ENCODE results near the gene FGF4.

FGF4 gene

DNA sequence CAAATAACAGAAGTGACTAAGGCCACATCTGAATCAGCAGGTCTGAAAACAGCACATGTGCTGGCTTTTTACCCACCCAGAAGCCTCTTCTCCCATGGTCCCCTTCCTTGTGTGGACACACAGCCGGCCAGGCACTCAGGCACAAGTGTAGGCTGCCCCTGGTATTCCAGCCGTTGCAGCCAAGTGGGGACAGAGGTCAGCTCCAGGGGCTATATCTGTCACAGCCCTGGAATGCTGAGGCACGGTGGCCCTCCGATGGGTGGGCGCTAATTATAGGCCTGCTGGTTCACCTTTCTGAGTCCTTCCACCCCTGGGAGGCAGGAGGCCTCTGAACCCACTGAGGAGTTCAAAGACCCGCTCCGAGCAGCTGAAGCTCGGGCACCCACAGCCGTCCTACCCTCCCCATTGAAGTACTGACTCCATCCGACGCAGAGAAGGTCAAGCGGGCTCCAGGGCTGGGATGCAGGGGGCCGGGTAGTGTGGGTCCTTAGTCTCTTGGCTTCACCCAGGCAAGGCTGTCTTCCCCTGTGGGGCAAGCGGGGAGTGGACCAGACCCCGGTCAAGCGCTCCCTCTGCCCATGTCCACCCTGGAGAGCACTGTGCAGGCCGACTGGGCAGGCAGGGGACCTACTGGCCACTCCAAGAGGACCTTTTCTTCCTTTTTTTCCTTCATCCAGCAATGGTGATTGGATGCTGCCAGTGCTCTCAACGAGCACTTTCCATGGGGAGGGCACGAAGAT is 29.8 kb upstream of the FGF4 start:
- Histone ChIP-seq H3K36me3 (ENCODE audit: insufficient read depth, low read depth, low read length) (no peaks in the 10 kb centered on the region), H3K9ac (ENCODE audit: low read depth, low read length) (no peak overlapping the region), H3K9me3 (ENCODE audit: insufficient read depth, low read depth, low read length) (no peaks in the 10 kb centered on the region), H3K27ac (ENCODE audit: low read length) (no peak overlapping the region), H3K4me1 (ENCODE audit: insufficient read depth, low read length) (no peaks in the 10 kb centered on the region), H3K4me3 (ENCODE audit: low read length) (no peak overlapping the region), H3K27me3 (ENCODE audit: insufficient read depth, low read length) (peaks cover 20% of the 10 kb centered on the region)

DNA sequence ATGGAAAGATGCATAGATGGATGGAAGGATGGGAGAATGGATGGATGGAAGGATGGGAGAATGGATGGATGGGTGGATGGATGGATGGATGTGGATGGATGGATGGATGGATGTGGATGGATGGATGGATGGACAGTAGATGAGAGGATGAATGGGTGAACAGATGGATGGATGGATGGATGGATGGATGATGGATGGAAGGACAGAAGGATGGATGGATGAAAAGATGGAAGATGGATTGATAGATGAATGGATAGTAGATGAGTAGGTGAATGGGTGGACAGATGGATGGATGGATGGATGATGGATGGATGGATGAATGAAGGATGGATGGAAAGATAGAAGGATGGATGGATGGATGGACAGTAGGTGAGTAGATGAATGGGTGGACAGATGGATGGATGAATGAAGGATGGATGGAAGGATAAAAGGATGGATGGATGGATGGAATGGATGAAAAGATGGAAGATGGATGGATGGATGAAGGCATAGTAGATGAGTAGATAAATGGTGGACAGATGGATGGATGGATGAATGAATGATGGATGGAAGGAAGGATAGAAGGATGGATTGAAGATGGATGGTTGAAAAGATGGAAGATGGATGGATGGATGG is 28.6 kb upstream of the FGF4 start:
- H3K9me3 ChIP-seq (ENCODE audit: insufficient read depth, low read depth, low read length), result no peaks in the 10 kb centered on the region
- H3K4me3 ChIP-seq (ENCODE audit: low read length), result no peak overlapping the region
- H3K4me1 ChIP-seq (ENCODE audit: insufficient read depth, low read length), result no peaks in the 10 kb centered on the region
- no peak overlapping the region for H3K9ac ChIP-seq (ENCODE audit: low read depth, low read length)
- no peak overlapping the region for H3K27ac ChIP-seq (ENCODE audit: low read length)
- no peaks in the 10 kb centered on the region for H3K36me3 ChIP-seq (ENCODE audit: insufficient read depth, low read depth, low read length)
- peaks cover 10% of the 10 kb centered on the region for H3K27me3 ChIP-seq (ENCODE audit: insufficient read depth, low read length)

DNA sequence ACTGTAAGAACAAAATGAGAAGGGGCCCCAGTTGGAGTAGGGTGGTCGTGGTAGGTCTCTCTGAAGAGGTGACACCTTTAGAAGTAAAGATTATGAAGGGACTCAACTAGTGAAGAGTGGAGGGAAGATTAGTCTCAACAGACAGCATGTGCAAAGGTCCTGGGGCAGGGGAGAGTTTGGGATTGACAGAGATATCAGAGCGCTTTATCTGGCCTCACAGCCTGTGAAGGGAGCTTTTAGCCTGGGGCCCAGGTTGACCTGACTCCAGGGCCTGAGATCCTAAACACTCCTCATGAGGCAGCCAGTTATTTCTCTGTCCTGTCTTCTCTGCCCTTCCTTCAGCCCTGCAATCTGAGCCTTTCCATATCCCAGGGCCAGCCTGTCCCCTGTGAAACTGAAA is 27.9 kb upstream of the FGF4 start:
- H3K36me3 ChIP-seq (ENCODE audit: insufficient read depth, low read depth, low read length), result no peaks in the 10 kb centered on the region
- no peak overlapping the region for H3K4me3 ChIP-seq (ENCODE audit: low read length)
- H3K27ac ChIP-seq (ENCODE audit: low read length), result no peak overlapping the region
- no peak overlapping the region for H3K9ac ChIP-seq (ENCODE audit: low read depth, low read length)
- H3K4me1 ChIP-seq (ENCODE audit: insufficient read depth, low read length), result no peaks in the 10 kb centered on the region
- H3K27me3 ChIP-seq (ENCODE audit: insufficient read depth, low read length), result peaks cover 3% of the 10 kb centered on the region
- no peaks in the 10 kb centered on the region for H3K9me3 ChIP-seq (ENCODE audit: insufficient read depth, low read depth, low read length)

- no peak overlapping the region for H3K9ac ChIP-seq (ENCODE audit: low read depth, low read length)
- no peaks in the 10 kb centered on the region for H3K36me3 ChIP-seq (ENCODE audit: insufficient read depth, low read depth, low read length)
- no peak overlapping the region for H3K27ac ChIP-seq (ENCODE audit: low read length)
- H3K4me1 ChIP-seq (ENCODE audit: insufficient read depth, low read length), result no peaks in the 10 kb centered on the region
- H3K9me3 ChIP-seq (ENCODE audit: insufficient read depth, low read depth, low read length), result no peaks in the 10 kb centered on the region
- H3K27me3 ChIP-seq (ENCODE audit: insufficient read depth, low read length), result no peaks in the 10 kb centered on the region
- no peak overlapping the region for H3K4me3 ChIP-seq (ENCODE audit: low read length)
Measured at GRCh38 chr11:69802590-69802989, 27.4 kb upstream of the FGF4 start.

DNA sequence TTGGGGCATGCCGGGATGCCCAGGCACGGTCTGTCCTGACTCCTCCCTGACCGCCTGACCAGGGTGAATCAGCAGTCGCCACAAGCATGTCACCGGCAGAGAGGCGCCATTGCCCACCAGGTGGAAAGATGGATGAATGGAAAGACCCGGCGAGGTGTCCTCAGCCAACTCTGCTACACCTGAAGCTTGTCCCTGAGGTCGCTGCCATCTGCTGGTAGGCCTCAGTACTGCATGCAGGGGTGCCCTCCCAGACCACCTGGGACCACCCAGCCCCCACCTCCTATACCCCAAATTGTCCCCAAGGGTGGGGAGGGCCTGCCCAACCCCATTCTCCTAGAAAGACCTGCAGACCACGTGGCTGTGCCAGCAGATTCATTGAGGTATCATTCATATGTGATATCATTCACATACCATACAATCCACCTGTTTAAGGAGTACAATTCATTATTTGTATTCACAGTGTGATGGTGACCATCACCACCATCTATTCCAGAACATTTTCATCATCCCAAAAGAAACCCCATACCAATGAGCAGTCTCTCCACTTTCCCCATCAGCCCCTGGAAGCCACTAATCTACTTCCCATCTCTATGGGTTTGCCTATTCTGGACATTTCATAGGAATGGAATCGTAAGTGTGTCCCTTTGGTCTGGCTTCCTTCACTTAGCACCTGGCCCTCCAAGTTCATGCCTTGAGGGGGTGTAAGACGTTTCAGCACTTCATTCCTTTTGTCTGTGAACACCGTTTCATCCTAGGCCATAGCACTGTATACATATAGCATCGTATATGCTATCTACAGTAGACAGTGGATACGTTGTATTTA is 26.6 kb upstream of the FGF4 start:
- H3K27ac ChIP-seq (ENCODE audit: low read length), result no peak overlapping the region
- H3K27me3 ChIP-seq (ENCODE audit: insufficient read depth, low read length), result no peaks in the 10 kb centered on the region
- no peak overlapping the region for H3K4me3 ChIP-seq (ENCODE audit: low read length)
- no peaks in the 10 kb centered on the region for H3K9me3 ChIP-seq (ENCODE audit: insufficient read depth, low read depth, low read length)
- H3K9ac ChIP-seq (ENCODE audit: low read depth, low read length), result no peak overlapping the region
- no peaks in the 10 kb centered on the region for H3K36me3 ChIP-seq (ENCODE audit: insufficient read depth, low read depth, low read length)
- no peaks in the 10 kb centered on the region for H3K4me1 ChIP-seq (ENCODE audit: insufficient read depth, low read length)

DNA sequence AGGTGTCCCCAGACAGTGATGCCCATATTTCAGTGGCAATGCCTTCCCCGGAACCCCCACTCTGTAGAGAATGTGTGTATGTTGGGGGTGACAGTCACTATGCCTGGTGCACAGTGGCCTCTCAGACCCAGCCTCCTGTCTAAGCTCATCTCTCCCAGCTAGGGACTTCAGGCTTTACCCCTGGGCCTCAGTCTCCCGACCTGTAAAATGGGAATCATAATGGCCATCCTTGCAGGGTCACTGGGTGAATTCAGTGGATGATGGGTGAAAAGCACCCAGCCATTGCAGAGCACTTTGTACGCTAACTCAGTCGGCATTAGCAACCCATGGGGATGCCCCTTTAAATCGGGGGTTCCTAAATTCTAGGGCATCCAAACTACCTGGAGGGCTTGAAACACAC is 25.1 kb upstream of the FGF4 start:
- H3K36me3 ChIP-seq (ENCODE audit: insufficient read depth, low read depth, low read length), result no peaks in the 10 kb centered on the region
- no peak overlapping the region for H3K9ac ChIP-seq (ENCODE audit: low read depth, low read length)
- H3K4me3 ChIP-seq (ENCODE audit: low read length), result no peak overlapping the region
- no peaks in the 10 kb centered on the region for H3K9me3 ChIP-seq (ENCODE audit: insufficient read depth, low read depth, low read length)
- H3K27ac ChIP-seq (ENCODE audit: low read length), result no peak overlapping the region
- H3K27me3 ChIP-seq (ENCODE audit: insufficient read depth, low read length), result no peaks in the 10 kb centered on the region
- no peaks in the 10 kb centered on the region for H3K4me1 ChIP-seq (ENCODE audit: insufficient read depth, low read length)

DNA sequence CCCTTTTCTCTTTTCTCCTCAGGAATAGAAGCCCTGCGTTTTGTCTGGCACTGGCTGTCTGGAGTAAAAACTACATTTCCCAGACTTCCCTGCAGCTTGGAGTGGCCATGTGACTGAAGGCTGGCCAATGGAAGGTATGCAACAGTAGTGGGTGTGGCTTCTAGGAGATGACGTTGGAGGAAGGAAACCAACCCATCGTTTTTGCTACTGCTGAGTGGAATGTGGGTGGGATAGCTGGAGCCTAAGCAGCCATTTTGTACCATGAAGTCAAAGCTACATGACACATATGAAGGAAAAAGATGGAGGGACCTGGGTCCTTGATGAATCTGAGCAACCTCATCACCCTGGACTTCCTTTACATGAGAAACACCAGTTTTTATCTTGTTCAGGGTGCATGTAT is 24.4 kb upstream of the FGF4 start:
- no peak overlapping the region for H3K9ac ChIP-seq (ENCODE audit: low read depth, low read length)
- H3K4me1 ChIP-seq (ENCODE audit: insufficient read depth, low read length), result no peaks in the 10 kb centered on the region
- H3K27ac ChIP-seq (ENCODE audit: low read length), result no peak overlapping the region
- H3K4me3 ChIP-seq (ENCODE audit: low read length), result no peak overlapping the region
- H3K27me3 ChIP-seq (ENCODE audit: insufficient read depth, low read length), result no peaks in the 10 kb centered on the region
- H3K9me3 ChIP-seq (ENCODE audit: insufficient read depth, low read depth, low read length), result no peaks in the 10 kb centered on the region
- H3K36me3 ChIP-seq (ENCODE audit: insufficient read depth, low read depth, low read length), result no peaks in the 10 kb centered on the region

- Histone ChIP-seq H3K27me3 (ENCODE audit: insufficient read depth, low read length) (no peaks in the 10 kb centered on the region), H3K4me3 (ENCODE audit: low read length) (no peak overlapping the region), H3K9ac (ENCODE audit: low read depth, low read length) (no peak overlapping the region), H3K27ac (ENCODE audit: low read length) (no peak overlapping the region), H3K36me3 (ENCODE audit: insufficient read depth, low read depth, low read length) (no peaks in the 10 kb centered on the region), H3K4me1 (ENCODE audit: insufficient read depth, low read length) (no peaks in the 10 kb centered on the region), H3K9me3 (ENCODE audit: insufficient read depth, low read depth, low read length) (no peaks in the 10 kb centered on the region)
Measured at GRCh38 chr11:69799097-69799496, 24.0 kb upstream of the FGF4 start.

DNA sequence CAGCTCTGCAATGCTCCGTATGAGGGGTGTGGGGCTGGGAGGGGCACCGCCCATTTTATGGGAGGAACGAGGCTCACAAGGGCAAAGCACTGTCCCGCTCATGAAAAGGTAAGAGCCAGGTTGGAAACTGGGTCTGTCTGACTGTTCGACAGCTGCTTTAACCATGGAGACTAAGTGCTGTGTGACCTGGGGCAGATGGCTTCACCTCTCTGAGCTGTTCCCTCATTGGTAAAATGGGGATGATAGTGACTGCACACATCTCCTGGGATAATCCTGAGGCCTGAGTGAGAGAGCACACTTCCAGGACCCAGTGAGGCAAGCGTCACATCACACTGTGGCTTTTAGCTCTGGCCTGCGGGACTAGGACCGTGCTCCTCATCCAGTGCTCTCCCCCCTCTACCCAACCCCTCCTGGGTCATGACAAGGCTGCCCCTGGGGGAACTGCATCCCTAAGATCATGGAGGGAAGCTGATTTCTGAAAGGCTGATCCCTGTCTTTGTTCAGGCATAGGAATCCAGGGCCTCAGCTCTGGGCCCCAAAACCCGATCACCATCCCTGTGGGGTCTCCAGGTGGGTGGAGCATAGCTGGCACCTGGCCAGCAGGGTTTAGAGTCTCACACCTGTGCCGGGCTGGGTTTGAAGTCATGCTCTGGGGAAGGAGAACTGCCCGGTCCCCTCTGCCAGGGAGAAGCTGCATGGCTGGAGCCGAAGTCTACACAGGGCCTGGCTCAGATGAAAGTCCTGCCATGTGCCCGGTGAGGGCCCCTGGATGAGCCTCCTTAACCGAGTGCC is 22.8 kb upstream of the FGF4 start:
- no peak overlapping the region for H3K4me3 ChIP-seq (ENCODE audit: low read length)
- no peaks in the 10 kb centered on the region for H3K9me3 ChIP-seq (ENCODE audit: insufficient read depth, low read depth, low read length)
- H3K9ac ChIP-seq (ENCODE audit: low read depth, low read length), result no peak overlapping the region
- H3K27me3 ChIP-seq (ENCODE audit: insufficient read depth, low read length), result no peaks in the 10 kb centered on the region
- H3K36me3 ChIP-seq (ENCODE audit: insufficient read depth, low read depth, low read length), result no peaks in the 10 kb centered on the region
- no peak overlapping the region for H3K27ac ChIP-seq (ENCODE audit: low read length)
- no peaks in the 10 kb centered on the region for H3K4me1 ChIP-seq (ENCODE audit: insufficient read depth, low read length)

DNA sequence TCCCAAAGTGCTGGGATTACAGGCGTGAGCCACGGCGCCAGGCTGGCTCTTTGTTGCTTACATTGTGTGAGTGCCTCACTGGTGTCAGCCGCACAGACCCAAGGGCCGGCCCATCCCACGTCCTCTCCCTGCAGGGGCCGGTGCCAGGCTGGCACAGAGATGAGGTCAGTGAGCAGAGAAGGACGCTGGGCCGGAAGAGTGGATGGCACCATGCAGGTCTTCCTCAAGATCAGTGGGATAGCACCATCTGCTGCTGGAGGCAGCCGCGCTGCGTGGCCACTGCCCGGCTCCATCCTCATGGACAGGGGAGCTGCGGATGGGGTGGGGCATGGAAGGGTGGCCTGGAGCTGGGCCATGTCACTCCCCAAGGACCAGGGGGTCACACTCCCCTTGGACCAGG is 22.0 kb upstream of the FGF4 start:
- Histone ChIP-seq H3K9ac (ENCODE audit: low read depth, low read length) (no peak overlapping the region), H3K4me1 (ENCODE audit: insufficient read depth, low read length) (no peaks in the 10 kb centered on the region), H3K9me3 (ENCODE audit: insufficient read depth, low read depth, low read length) (no peaks in the 10 kb centered on the region), H3K27ac (ENCODE audit: low read length) (no peak overlapping the region), H3K27me3 (ENCODE audit: insufficient read depth, low read length) (no peaks in the 10 kb centered on the region), H3K4me3 (ENCODE audit: low read length) (no peak overlapping the region), H3K36me3 (ENCODE audit: insufficient read depth, low read depth, low read length) (no peaks in the 10 kb centered on the region)

DNA sequence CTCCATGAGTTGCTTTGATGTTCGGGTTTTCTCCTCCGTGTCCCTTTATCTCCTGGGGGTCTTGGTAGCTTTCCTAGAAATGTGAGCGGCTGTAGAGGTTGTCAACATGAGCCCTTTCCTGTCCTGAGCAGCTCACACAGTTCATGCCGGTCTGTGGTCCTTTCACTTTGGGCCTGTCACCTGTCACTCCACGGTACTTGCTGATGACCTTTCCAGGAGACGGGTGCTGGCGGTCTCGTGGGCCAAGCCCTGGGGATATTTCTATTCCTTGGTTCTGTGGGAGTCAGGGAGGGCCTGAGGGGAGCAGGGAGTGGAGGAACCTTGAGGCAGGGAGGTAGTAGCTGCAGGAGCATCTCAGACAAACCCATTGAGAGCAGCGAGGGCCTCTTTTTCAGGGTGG is 20.9 kb upstream of the FGF4 start:
- no peaks in the 10 kb centered on the region for H3K9me3 ChIP-seq (ENCODE audit: insufficient read depth, low read depth, low read length)
- no peaks in the 10 kb centered on the region for H3K4me1 ChIP-seq (ENCODE audit: insufficient read depth, low read length)
- no peaks in the 10 kb centered on the region for H3K36me3 ChIP-seq (ENCODE audit: insufficient read depth, low read depth, low read length)
- H3K9ac ChIP-seq (ENCODE audit: low read depth, low read length), result no peak overlapping the region
- H3K27ac ChIP-seq (ENCODE audit: low read length), result no peak overlapping the region
- no peaks in the 10 kb centered on the region for H3K27me3 ChIP-seq (ENCODE audit: insufficient read depth, low read length)
- H3K4me3 ChIP-seq (ENCODE audit: low read length), result no peak overlapping the region
